NT2/D1 (cell line): ENCODE results near the gene TTC23.

Source experiments
- SUZ12 ChIP-seq: IDR thresholded peaks from 2 replicates; pipeline ENCODE4 v1.6.1; 2011; ENCODE audit not compliant: insufficient read length, insufficient read depth; ENCODE audit errors: extremely low read depth
- YY1 ChIP-seq: IDR thresholded peaks from 2 replicates; pipeline ENCODE4 v1.6.1; 2011; ENCODE audit not compliant: insufficient read length, insufficient read depth
- ZNF274 ChIP-seq: IDR thresholded peaks from 2 replicates; pipeline ENCODE4 v1.6.1; 2011; ENCODE audit warnings: mild to moderate bottlenecking, low read depth, low read length

DNA sequence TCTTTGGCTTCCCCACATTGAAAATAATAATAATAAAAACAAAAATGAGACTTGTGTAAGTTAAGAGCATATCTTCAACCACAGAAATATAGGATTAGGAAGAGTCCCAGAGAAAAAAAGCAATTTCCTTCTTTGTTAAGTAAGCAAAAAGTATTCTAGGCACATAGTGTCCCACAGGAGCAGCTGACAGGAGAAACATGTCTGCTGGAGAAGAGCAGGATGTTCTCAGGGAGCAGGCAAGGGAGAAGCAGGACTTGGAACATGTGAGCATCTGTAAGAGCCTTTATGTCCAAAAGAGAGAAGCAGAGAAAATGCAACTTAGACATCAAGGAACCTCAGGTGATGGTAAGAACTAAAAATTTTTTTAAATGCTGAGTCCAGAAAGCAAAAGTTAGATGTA is 39.0 kb downstream of the TTC23 start:
- TF ChIP-seq SUZ12 (no peak), YY1 (no peak), ZNF274 (no peak)
